ENCODE data around the gene RUBCN. TPM values are rescaled to one million over a fixed set of nuclear protein-coding genes. Genes with fewer than 3 reads are reported as not detected.

Gene RUBCN
- total RNA-seq, 2 donors from 2014 or later: 32.3 to 32.7 TPM

DNA sequence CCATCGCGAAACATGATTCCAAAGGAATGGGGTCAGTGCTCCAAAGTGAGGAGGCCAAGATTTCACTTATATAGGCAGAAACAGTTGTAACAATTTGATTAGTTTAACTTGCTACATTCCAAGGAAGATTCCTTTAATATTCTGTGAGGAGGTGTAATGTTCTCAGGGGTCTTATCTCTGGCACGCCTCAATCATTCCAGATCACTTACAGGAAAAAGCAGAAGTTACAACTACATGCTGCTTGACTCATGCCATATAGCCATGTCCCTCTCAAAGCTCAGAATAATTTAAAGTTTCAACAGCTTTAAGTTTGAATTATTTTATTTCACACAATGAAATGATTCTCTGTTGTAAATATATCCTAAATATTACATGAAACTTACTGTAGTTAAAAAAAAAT lies 9.5 kb upstream of the RUBCN start:
- Histone ChIP-seq H3K9me3 (no peaks in the 10 kb centered on the region), H3K4me3 (no peak overlapping the region), H3K27me3 (no peaks in the 10 kb centered on the region), H3K36me3 (no peaks in the 10 kb centered on the region), H3K27ac (peak overlapping the region; percentile 46 to 94), H3K4me1 (peaks cover 0 to 24% of the 10 kb centered on the region in 2 donors)
- TF ChIP-seq, protein P1, sequence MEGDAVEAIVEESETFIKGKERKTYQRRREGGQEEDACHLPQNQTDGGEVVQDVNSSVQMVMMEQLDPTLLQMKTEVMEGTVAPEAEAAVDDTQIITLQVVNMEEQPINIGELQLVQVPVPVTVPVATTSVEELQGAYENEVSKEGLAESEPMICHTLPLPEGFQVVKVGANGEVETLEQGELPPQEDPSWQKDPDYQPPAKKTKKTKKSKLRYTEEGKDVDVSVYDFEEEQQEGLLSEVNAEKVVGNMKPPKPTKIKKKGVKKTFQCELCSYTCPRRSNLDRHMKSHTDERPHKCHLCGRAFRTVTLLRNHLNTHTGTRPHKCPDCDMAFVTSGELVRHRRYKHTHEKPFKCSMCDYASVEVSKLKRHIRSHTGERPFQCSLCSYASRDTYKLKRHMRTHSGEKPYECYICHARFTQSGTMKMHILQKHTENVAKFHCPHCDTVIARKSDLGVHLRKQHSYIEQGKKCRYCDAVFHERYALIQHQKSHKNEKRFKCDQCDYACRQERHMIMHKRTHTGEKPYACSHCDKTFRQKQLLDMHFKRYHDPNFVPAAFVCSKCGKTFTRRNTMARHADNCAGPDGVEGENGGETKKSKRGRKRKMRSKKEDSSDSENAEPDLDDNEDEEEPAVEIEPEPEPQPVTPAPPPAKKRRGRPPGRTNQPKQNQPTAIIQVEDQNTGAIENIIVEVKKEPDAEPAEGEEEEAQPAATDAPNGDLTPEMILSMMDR (IDR thresholded peaks at IDR 0.05): no peak
- DNase-seq (ENCODE audit: low spot score): no peak

DNA sequence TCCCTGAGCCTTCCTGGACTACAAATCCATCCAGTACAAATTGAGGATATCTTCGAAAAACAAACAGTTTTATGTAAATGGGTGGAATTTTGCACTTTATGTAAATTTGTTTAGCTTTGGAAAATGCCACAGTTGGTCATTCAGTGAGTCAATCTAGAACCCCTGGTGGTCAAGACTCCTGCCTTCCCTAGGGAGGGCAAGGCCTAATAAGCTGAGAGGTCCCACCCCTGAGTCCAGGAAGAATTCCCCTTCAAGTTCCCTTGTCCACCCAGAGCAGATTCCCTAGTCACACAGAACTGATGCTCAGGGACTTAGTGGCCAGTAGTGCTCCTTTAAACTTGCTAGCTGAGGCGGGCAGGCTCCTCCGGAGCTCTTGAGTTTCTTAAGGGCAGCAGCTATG lies 6.1 kb upstream of the RUBCN start:
- Histone ChIP-seq H3K36me3 (no peaks in the 10 kb centered on the region), H3K27ac (no peak overlapping the region), H3K4me1 (peaks cover 0 to 19% of the 10 kb centered on the region in 2 donors), H3K4me3 (no peak overlapping the region), H3K9me3 (no peaks in the 10 kb centered on the region), H3K27me3 (no peaks in the 10 kb centered on the region)
- DNase-seq (ENCODE audit: low spot score): no peak
- TF ChIP-seq, protein P1 (IDR thresholded peaks at IDR 0.05): no peak

DNA sequence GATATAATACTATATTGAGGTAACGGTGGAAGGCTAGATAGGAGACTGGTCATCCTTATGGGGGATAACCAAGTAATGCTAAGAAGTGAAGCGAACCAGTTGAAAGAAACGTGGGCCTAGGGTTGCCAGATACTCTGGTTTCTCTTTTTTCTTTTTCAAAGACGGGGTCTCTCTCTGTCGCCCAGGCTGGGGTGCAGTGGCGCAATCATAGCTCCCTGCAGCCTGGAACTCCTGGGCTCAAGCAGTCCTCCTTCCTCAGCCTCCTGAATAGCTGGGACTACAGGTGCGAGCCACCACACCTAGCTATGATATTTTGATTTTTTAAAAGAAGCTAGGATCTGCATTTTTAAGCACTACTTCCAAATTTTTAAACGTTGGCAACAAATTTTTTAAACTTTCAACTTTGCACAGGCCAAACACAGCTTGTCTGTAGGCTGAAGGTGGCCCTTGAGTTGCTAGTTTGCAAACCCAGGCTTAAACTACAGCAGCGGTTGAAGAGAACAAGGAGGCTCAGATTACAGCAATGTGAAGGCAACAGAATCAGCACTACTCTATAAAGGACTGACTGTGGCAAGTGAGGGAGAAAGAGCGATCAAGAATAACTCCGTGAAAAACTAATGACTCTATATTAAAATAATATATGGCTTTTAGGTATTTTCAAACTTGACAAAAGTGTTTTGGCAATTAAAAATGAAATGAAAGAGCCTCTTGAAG lies 1.2 kb upstream of the RUBCN start:
- H3K4me3 ChIP-seq: peak overlapping the region in 1 of 2 donors; percentile 94
- H3K27me3 ChIP-seq: no peaks in the 10 kb centered on the region
- peaks cover 0 to 22% of the 10 kb centered on the region in 2 donors for H3K4me1 ChIP-seq
- peak overlapping the region; percentile 83 to 87 for H3K27ac ChIP-seq
- TF ChIP-seq, protein P1 (IDR thresholded peaks at IDR 0.05): no peak
- no peaks in the 10 kb centered on the region for H3K9me3 ChIP-seq
- DNase-seq (ENCODE audit: low spot score): peak; percentile 26
- H3K36me3 ChIP-seq: no peaks in the 10 kb centered on the region

DNA sequence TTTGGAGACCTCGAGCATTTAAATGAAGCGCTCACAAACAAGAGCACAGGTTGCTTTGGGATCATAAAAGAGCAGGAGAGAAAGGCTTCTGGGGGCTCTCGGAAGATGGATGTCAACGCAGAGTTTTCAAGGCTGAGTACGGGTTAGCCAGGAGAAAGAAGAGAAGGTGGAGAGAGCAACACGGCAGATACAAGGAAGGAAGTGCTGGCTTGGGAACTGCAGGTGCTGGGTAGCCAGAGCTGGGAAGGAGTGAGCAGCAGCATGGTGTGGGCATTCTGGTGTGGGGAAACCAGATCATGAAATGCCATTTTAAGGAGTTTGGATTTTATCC lies 580 bp upstream of the RUBCN start:
- no peak for DNase-seq (ENCODE audit: low spot score)
- no peaks in the 10 kb centered on the region for H3K36me3 ChIP-seq
- H3K4me1 ChIP-seq: peaks cover 0 to 22% of the 10 kb centered on the region in 2 donors
- no peaks in the 10 kb centered on the region for H3K27me3 ChIP-seq
- H3K4me3 ChIP-seq: peak overlapping the region; percentile 74 to 94
- H3K27ac ChIP-seq: peak overlapping the region; percentile 83 to 87
- TF ChIP-seq, protein P1 (IDR thresholded peaks at IDR 0.05): no peak
- H3K9me3 ChIP-seq: no peaks in the 10 kb centered on the region

DNA sequence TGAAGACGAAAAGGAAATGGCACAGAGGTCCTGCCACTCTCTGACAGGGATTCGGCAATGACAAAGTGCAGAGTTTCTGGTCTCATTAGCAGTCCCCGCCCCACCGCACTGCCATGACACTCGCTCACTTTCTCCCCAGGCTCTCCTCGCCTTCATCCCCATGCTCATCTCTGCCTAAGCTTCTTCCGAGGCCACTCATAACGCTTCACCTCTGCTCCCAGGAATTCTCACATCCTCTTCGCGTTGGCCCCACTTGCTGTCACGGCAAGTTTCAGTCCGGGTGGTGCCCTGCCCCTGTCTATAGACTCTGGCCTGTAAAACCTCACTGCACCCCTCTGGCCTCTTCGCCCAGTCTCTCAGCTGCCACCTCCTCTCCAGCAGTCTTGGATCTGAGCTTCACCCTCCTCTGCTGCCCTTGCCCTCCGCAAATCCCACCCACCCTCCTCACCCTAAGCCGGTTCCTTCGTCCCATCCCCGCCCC lies 654 bp downstream of the RUBCN start:
- no peaks in the 10 kb centered on the region for H3K9me3 ChIP-seq
- no peak for DNase-seq (ENCODE audit: low spot score)
- peak overlapping the region; percentile 83 to 87 for H3K27ac ChIP-seq
- no peaks in the 10 kb centered on the region for H3K27me3 ChIP-seq
- H3K4me3 ChIP-seq: peak overlapping the region; percentile 74 to 94
- no peaks in the 10 kb centered on the region for H3K36me3 ChIP-seq
- TF ChIP-seq, protein P1 (IDR thresholded peaks at IDR 0.05): no peak
- peaks cover 0 to 22% of the 10 kb centered on the region in 2 donors for H3K4me1 ChIP-seq
